ENCODE measurements around the gene FMR1. TPM values are rescaled to one million over a fixed set of nuclear protein-coding genes. Genes with fewer than 3 reads are reported as not detected.

Gene FMR1
- total RNA-seq, 1 donor from 2014 or later: 45.6 TPM

Other genes starting within 250 kb of the FMR1 start
- gene FMR1NB, start 69.4 kb downstream of the FMR1 start, total RNA-seq: not detected in 2 replicates